Measurements from ENCODE around the gene REPS1. TPM values are rescaled to one million over a fixed set of nuclear protein-coding genes. Genes with fewer than 3 reads are reported as not detected.

REPS1 gene
- total and polyA plus RNA-seq, 2 of the 13 experiments (the other 11 are each of a cell fraction or from before 2014, with no cell fraction given): 36.4 to 38.3 TPM

DNA sequence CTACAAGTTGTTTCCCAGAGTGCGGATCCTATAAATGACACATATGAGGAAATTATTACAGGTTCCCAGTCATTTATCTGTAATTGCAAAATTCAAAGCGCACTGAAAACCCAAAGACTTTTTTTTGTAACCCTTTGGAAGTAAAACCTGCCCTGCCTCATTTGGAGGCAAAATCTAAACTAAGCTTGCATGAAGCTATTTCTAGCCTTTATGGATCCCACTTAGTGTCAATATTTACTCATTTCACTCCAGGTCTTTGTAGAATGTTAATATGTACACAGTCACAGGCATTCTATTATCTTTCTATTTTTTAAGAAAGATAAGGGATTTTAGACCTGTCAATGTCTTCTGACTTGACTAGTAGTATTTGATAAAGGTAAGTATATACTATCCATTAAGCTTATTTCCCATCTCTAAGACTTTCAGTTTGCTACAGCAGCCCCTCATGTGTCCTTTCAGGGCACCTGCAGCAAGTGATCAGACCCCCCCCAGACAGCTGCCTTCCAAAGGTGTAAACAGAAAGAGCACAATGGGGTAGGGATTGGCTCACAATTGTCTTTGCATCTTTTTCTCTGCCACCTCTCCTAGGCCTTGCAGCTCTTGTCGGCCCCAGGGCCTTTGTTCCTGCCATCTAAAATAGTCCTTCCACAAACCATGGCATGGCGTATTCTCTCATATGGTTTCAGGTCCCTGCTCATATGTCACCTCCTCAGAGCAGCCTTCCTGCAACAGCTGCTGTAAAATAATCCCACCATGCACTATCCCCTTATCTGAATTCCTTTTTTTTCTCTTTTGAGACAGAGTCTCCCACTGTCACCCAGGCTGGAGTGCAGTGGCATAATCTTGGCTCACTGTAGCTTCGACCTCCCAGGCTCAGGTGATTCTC is 1.3 kb upstream of the REPS1 start (continued):
- TF ChIP-seq ATF4 (CRISPR knock-in tag; IDR thresholded peaks at IDR 0.05): 0 out of 4 replicates have a peak, but pooled peaks of 1 of the 2 experiments have one; percentile 14
- TF ChIP-seq ZNF383 (CRISPR knock-in tag; IDR thresholded peaks at IDR 0.05; ENCODE audit: borderline replicate concordance): no peak
- TF ChIP-seq NR2F1 (CRISPR knock-in tag; IDR thresholded peaks at IDR 0.05): 0 out of 4 replicates have a peak, but pooled peaks of 1 of the 2 experiments have one; percentile 15
- no peak for TF ChIP-seq SP4 (CRISPR knock-in tag; IDR thresholded peaks at IDR 0.05)
- no peak for TF ChIP-seq MIER2 (CRISPR knock-in tag; IDR thresholded peaks at IDR 0.05)
- TF ChIP-seq ZNF597 (CRISPR knock-in tag; IDR thresholded peaks at IDR 0.05): no peak
- TF ChIP-seq, protein P1, sequence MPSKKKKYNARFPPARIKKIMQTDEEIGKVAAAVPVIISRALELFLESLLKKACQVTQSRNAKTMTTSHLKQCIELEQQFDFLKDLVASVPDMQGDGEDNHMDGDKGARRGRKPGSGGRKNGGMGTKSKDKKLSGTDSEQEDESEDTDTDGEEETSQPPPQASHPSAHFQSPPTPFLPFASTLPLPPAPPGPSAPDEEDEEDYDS (CRISPR knock-in tag; IDR thresholded peaks at IDR 0.05): no peak; the same call in 1 of the 2 replicates
- TF ChIP-seq CHD2 (IDR thresholded peaks at IDR 0.05; ENCODE audit: low read depth, low read length): no peak
- peak; percentile 57 for TF ChIP-seq SAP130 (CRISPR knock-in tag; IDR thresholded peaks at IDR 0.05; ENCODE audit: low read depth)
- TF ChIP-seq JARID2 (CRISPR knock-in tag; IDR thresholded peaks at IDR 0.05; ENCODE audit: insufficient replicate concordance): no peak
- no peak for TF ChIP-seq SETDB1 (CRISPR knock-in tag; IDR thresholded peaks at IDR 0.05; ENCODE audit: borderline replicate concordance)
- no peak for TF ChIP-seq ZNF354B (CRISPR knock-in tag; IDR thresholded peaks at IDR 0.05)
- peak; percentile 12; the same call in 1 of the 2 replicates for TF ChIP-seq CEBPG (CRISPR knock-in tag; IDR thresholded peaks at IDR 0.05)
- TF ChIP-seq SRF (IDR thresholded peaks at IDR 0.05; ENCODE audit: low read depth, low read length): no peak
- no peak for TF ChIP-seq KDM5B (CRISPR knock-in tag; IDR thresholded peaks at IDR 0.05; ENCODE audit: borderline replicate concordance)
- no peak for TF ChIP-seq ZNF180 (CRISPR knock-in tag; IDR thresholded peaks at IDR 0.05; ENCODE audit: borderline replicate concordance, low read depth)
- no peak for TF ChIP-seq ZNF414 (CRISPR knock-in tag; IDR thresholded peaks at IDR 0.05)
- TF ChIP-seq ZNF749 (CRISPR knock-in tag; IDR thresholded peaks at IDR 0.05; ENCODE audit: borderline replicate concordance): no peak
- peak; percentile 50 for TF ChIP-seq KAT8 (CRISPR knock-in tag; IDR thresholded peaks at IDR 0.05)
- TF ChIP-seq, protein P2, sequence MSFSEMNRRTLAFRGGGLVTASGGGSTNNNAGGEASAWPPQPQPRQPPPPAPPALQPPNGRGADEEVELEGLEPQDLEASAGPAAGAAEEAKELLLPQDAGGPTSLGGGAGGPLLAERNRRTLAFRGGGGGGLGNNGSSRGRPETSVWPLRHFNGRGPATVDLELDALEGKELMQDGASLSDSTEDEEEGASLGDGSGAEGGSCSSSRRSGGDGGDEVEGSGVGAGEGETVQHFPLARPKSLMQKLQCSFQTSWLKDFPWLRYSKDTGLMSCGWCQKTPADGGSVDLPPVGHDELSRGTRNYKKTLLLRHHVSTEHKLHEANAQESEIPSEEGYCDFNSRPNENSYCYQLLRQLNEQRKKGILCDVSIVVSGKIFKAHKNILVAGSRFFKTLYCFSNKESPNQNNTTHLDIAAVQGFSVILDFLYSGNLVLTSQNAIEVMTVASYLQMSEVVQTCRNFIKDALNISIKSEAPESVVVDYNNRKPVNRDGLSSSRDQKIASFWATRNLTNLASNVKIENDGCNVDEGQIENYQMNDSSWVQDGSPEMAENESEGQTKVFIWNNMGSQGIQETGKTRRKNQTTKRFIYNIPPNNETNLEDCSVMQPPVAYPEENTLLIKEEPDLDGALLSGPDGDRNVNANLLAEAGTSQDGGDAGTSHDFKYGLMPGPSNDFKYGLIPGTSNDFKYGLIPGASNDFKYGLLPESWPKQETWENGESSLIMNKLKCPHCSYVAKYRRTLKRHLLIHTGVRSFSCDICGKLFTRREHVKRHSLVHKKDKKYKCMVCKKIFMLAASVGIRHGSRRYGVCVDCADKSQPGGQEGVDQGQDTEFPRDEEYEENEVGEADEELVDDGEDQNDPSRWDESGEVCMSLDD (CRISPR knock-in tag; IDR thresholded peaks at IDR 0.05; ENCODE audit: borderline replicate concordance): no peak
- TF ChIP-seq, protein P3, sequence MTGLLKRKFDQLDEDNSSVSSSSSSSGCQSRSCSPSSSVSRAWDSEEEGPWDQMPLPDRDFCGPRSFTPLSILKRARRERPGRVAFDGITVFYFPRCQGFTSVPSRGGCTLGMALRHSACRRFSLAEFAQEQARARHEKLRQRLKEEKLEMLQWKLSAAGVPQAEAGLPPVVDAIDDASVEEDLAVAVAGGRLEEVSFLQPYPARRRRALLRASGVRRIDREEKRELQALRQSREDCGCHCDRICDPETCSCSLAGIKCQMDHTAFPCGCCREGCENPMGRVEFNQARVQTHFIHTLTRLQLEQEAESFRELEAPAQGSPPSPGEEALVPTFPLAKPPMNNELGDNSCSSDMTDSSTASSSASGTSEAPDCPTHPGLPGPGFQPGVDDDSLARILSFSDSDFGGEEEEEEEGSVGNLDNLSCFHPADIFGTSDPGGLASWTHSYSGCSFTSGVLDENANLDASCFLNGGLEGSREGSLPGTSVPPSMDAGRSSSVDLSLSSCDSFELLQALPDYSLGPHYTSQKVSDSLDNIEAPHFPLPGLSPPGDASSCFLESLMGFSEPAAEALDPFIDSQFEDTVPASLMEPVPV (CRISPR knock-in tag; IDR thresholded peaks at IDR 0.05): no peak
